GM15510 (cell line): ENCODE results near the gene CPT1B.

Source experiments
- POLR2A ChIP-seq: IDR thresholded peaks from 3 replicates; pipeline ENCODE4 v1.6.1; 2011; ENCODE audit warnings: borderline replicate concordance; ENCODE audit not compliant: insufficient read length; ENCODE audit errors: extremely low read depth

CPT1B gene

GRCh38 chr22:50611341-50612060 lies 33.3 kb upstream of the CPT1B start:
- TF ChIP-seq POLR2A: no peak

- TF ChIP-seq POLR2A: no peak
Observed at GRCh38 chr22:50610581-50610980, 32.4 kb upstream of the CPT1B start.

GRCh38 chr22:50610041-50610451 lies 31.8 kb upstream of the CPT1B start:
- TF ChIP-seq POLR2A: no peak

GRCh38 chr22:50609599-50609998 lies 31.4 kb upstream of the CPT1B start:
- no peak for TF ChIP-seq POLR2A

- no peak for TF ChIP-seq POLR2A
Observed at GRCh38 chr22:50608996-50609395, 30.8 kb upstream of the CPT1B start.

- no peak for TF ChIP-seq POLR2A
Observed at GRCh38 chr22:50607659-50608020, 29.4 kb upstream of the CPT1B start.

GRCh38 chr22:50606946-50607658 lies 28.9 kb upstream of the CPT1B start:
- no peak for TF ChIP-seq POLR2A

GRCh38 chr22:50606165-50606945 lies 28.1 kb upstream of the CPT1B start:
- TF ChIP-seq POLR2A: no peak

GRCh38 chr22:50605613-50606074 lies 27.4 kb upstream of the CPT1B start:
- TF ChIP-seq POLR2A: no peak

- no peak for TF ChIP-seq POLR2A
Observed at GRCh38 chr22:50605002-50605612, 26.9 kb upstream of the CPT1B start.

- no peak for TF ChIP-seq POLR2A
Observed at GRCh38 chr22:50604256-50605001, 26.2 kb upstream of the CPT1B start.

- no peak for TF ChIP-seq POLR2A
Observed at GRCh38 chr22:50603511-50604255, 25.5 kb upstream of the CPT1B start.

GRCh38 chr22:50602338-50602700 lies 24.1 kb upstream of the CPT1B start:
- TF ChIP-seq POLR2A: no peak
